K562 (cell line): ENCODE data around the gene DDAH2. TPM values are rescaled to one million over a fixed set of nuclear protein-coding genes. Genes with fewer than 3 reads are reported as not detected.

Source experiments
- CREB3 ChIP-seq: fragments of 450-650 bp; conservative IDR thresholded peaks from 2 replicates; pipeline ENCODE4 v1.6.1; 2016; ENCODE audit warnings: missing genetic modification characterization, low read depth, mild to moderate bottlenecking, missing compliant biosample characterization, moderate library complexity
- DEAF1 ChIP-seq: fragments of 450-650 bp; formaldehyde crosslinking; IDR thresholded peaks from 2 replicates; pipeline ENCODE4 v1.4.0; 2020; ENCODE audit warnings: mild to moderate bottlenecking, moderate library complexity
- FOS ChIP-seq: IDR thresholded peaks from 3 replicates; pipeline ENCODE4 v1.6.1; 2011; ENCODE audit not compliant: insufficient read length; ENCODE audit errors: extremely low read depth
- HOMEZ ChIP-seq: fragments of 250-450 bp; sonication (Bioruptor Pico); IDR thresholded peaks from 2 replicates; pipeline ENCODE4 v1.4.0; 2020; ENCODE audit warnings: mild to moderate bottlenecking, moderate library complexity
- JUN ChIP-seq, 2 experiments: sonication (generic) in 1 of 2; formaldehyde crosslinking in 1 of 2; IDR thresholded peaks; 2 replicates each; pipeline versions ENCODE4 v1.6.1 to v1.8.0; 2012 to 2022; ENCODE audit warnings: borderline replicate concordance in 2 of 2, mild to moderate bottlenecking in 2 of 2, improper control_type of control experiment in 1 of 2, low read depth in 1 of 2, low read length in 1 of 2, missing genetic modification reagents in 1 of 2
- MLX ChIP-seq, 2 experiments: fragments of 450-650 bp in 1 of 2; sonication (generic) in 1 of 2; formaldehyde crosslinking; conservative IDR thresholded peaks; 2 replicates each; pipeline versions ENCODE4 v1.4.0 to v1.8.1; 2020 to 2022; ENCODE audit warnings: mild to moderate bottlenecking in 1 of 2, missing genetic modification reagents in 1 of 2
- NR2C1 ChIP-seq, 2 experiments: fragments of 450-650 bp; IDR thresholded peaks; 2 replicates each; pipeline ENCODE4 v1.6.1; 2017; ENCODE audit warnings: mild to moderate bottlenecking in 2 of 2, antibody characterized with exemption in 1 of 2, inconsistent platforms in 1 of 2, missing compliant biosample characterization in 1 of 2, missing genetic modification characterization in 1 of 2
- NR4A1 ChIP-seq, 2 experiments: fragments of 250-450 bp in 1 of 2; fragments of 450-650 bp in 1 of 2; sonication (Bioruptor Pico) in 1 of 2; IDR thresholded peaks; 2 replicates each; pipeline versions ENCODE4 v1.4.0 to v1.6.1; 2016 to 2020; ENCODE audit warnings: mild to moderate bottlenecking in 2 of 2, missing compliant biosample characterization in 1 of 2, missing genetic modification characterization in 1 of 2, moderate library complexity in 1 of 2
- PTRF ChIP-seq: fragments of 450-650 bp; IDR thresholded peaks from 2 replicates; pipeline ENCODE4 v1.6.1; 2016; ENCODE audit warnings: mild to moderate bottlenecking, missing genetic modification characterization, missing compliant biosample characterization
- SREBF2 ChIP-seq: sonication (generic); formaldehyde crosslinking; IDR thresholded peaks from 2 replicates; pipeline ENCODE4 v1.4.0; 2020; ENCODE audit warnings: mild to moderate bottlenecking, missing genetic modification reagents
- SRF ChIP-seq, 2 experiments: fragments of 250-450, 450-650 bp in 1 of 2; sonication (Bioruptor Pico) in 1 of 2; sonication (generic) in 1 of 2; formaldehyde crosslinking; IDR thresholded peaks; 2 replicates each; pipeline versions ENCODE4 v1.5.0 to v1.5.1; 2020 to 2022; ENCODE audit warnings: mild to moderate bottlenecking in 1 of 2, missing genetic modification reagents in 1 of 2
- TOE1 ChIP-seq, 2 experiments: fragments of 450-650 bp in 1 of 2; sonication (generic) in 1 of 2; formaldehyde crosslinking in 1 of 2; IDR thresholded peaks; 2 replicates each; pipeline versions ENCODE4 v1.7.1 to v1.8.0; 2016 to 2022; ENCODE audit warnings: borderline replicate concordance in 2 of 2, mild to moderate bottlenecking in 2 of 2, antibody characterized with exemption in 1 of 2, inconsistent platforms in 1 of 2, low read depth in 1 of 2, missing genetic modification reagents in 1 of 2, moderate library complexity in 1 of 2
- UBTF ChIP-seq, 2 experiments: IDR thresholded peaks; 2 replicates each; pipeline ENCODE4 v1.6.1; 2012; ENCODE audit warnings: improper control_type of control experiment in 2 of 2, low read depth in 2 of 2, low read length in 2 of 2, borderline replicate concordance in 1 of 2
- ZNF239 ChIP-seq: fragments of 250-450 bp; sonication (Bioruptor Pico); IDR thresholded peaks from 2 replicates; pipeline ENCODE4 v1.4.0; 2020; ENCODE audit warnings: mild to moderate bottlenecking
- ZNF79 ChIP-seq: fragments of 250-450 bp; sonication (Bioruptor Pico); IDR thresholded peaks from 2 replicates; pipeline ENCODE4 v1.4.0; 2020; ENCODE audit warnings: low read depth, mild to moderate bottlenecking, moderate library complexity
- ZSCAN32 ChIP-seq: fragments of 450-650 bp; formaldehyde crosslinking; IDR thresholded peaks from 2 replicates; pipeline ENCODE4 v1.4.0; 2020; ENCODE audit warnings: mild to moderate bottlenecking, moderate library complexity
- polyA plus RNA-seq, 8 experiments: library from polyadenylated mRNA; depleted of rRNA in 4 of 8; stranded (reverse) in 5 of 8; unstranded in 3 of 8; fragments of >200 nt; fragmentation: Nextera tagmentation in 2 of 8; fragmentation: Illumina TruSeq in 1 of 8; extraction: Ambion mirVana in 2 of 8; extraction: Trizol in 1 of 8; gene quantifications; 2 replicates each; pipeline versions ENCODE4 v1.2.1 to v1.2.3, GENCODE V29; 2011 to 2014; ENCODE audit warnings: inconsistent platforms in 1 of 8, missing spikeins in 1 of 8
- total RNA-seq, 7 experiments: library from RNA; depleted of rRNA in 6 of 7; stranded (reverse); fragments of >200 nt in 6 of 7; fragmentation: Illumina TruSeq in 2 of 7; extraction: Trizol in 2 of 7; gene quantifications; 2 replicates each; pipeline versions ENCODE4 v1.2.1 to v1.2.3, GENCODE V29; 2011 to 2021; ENCODE audit warnings: low replicate concordance in 1 of 7

The DDAH2 gene
- total and polyA plus RNA-seq, 9 of the 15 experiments (the other 6 are each of a cell fraction or from before 2014, with no cell fraction given), result 1.8 to 45.4 (median 21.4) TPM

GRCh38 chr6:31736768-31737314 lies 7.7 kb upstream of the DDAH2 start (continued):
- TF ChIP-seq TOE1 (IDR thresholded peaks at IDR 0.05; ENCODE audit: borderline replicate concordance) (no peak), TOE1 (CRISPR knock-in tag; IDR thresholded peaks at IDR 0.05; ENCODE audit: borderline replicate concordance, low read depth) (peak; percentile 48; the same call in 1 of the 2 replicates), MLX (CRISPR knock-in tag; conservative IDR thresholded peaks at IDR 0.05) (peak; percentile 85 to 90; a peak in 2 of 4 replicates), DEAF1 (CRISPR knock-in tag) (no peak), ZNF79 (0 out of 2 replicates have a peak, but pooled peaks have one; percentile 22), ZSCAN32 (0 out of 2 replicates have a peak, but pooled peaks have one; percentile 25), SRF (CRISPR knock-in tag; IDR thresholded peaks at IDR 0.05) (0 out of 4 replicates have a peak, but pooled peaks of 1 of the 2 experiments have one; percentile 24), SREBF2 (CRISPR knock-in tag) (0 out of 2 replicates have a peak, but pooled peaks have one; percentile 69), UBTF (IDR thresholded peaks at IDR 0.05; ENCODE audit: borderline replicate concordance in 1 of 2, low read depth in 2 of 2, low read length in 2 of 2) (peak in 1 of 2 experiments; percentile 67; a peak in 1 of 4 replicates), CREB3 (peak; percentile 59; the same call in 1 of the 2 replicates), PTRF (peak; percentile 9; the same call in 1 of the 2 replicates), FOS (no peak), ZNF239 (CRISPR knock-in tag) (no peak), NR4A1 (CRISPR knock-in tag; IDR thresholded peaks at IDR 0.05) (0 out of 2 replicates have a peak, but pooled peaks have one; percentile 18), NR4A1 (tag; IDR thresholded peaks at IDR 0.05) (0 out of 2 replicates have a peak, but pooled peaks have one; percentile 74), JUN (IDR thresholded peaks at IDR 0.05; ENCODE audit: borderline replicate concordance, low read depth, low read length) (no peak), JUN (CRISPR knock-in tag; IDR thresholded peaks at IDR 0.05; ENCODE audit: borderline replicate concordance) (peak; percentile 66; the same call in 1 of the 2 replicates), HOMEZ (CRISPR knock-in tag) (no peak), NR2C1 (IDR thresholded peaks at IDR 0.05) (no peak), NR2C1 (tag; IDR thresholded peaks at IDR 0.05) (no peak)
